GM23338 (cell line): ENCODE measurements around the gene CMIP. TPM values are rescaled to one million over a fixed set of nuclear protein-coding genes. Genes with fewer than 3 reads are reported as not detected.

Experiments used
- ATAC-seq: fragments of 200-7000 bp; cut with Tn5 transposase; 3 replicates; pipeline ENCODE4 v1.9.1; 2020
- DNase-seq: peaks from one replicate; pipeline ENCODE4 v3.0.0-alpha.2; 2015; ENCODE audit warnings: low spot score
- H2AFZ ChIP-seq: fragments of 200-600 bp; sonication (generic); 2 replicates; pipeline ENCODE4 v1.8.0; 2016; ENCODE audit warnings: antibody characterized with exemption, mild to moderate bottlenecking, moderate library complexity
- H3F3A ChIP-seq: fragments of 200-600 bp; sonication (generic); replicated peaks from 2 replicates; pipeline ENCODE4 v1.8.0; 2017; ENCODE audit warnings: antibody characterized with exemption, mixed run types, low read depth
- H3K27ac ChIP-seq: fragments of 200-600 bp; sonication (generic); 2 replicates; pipeline ENCODE4 v1.6.1; 2016; ENCODE audit warnings: low read depth
- H3K27me3 ChIP-seq: fragments of 200-600 bp; sonication (generic); 2 replicates; pipeline ENCODE4 v1.8.0; 2016; ENCODE audit warnings: mild to moderate bottlenecking, mixed run types, moderate library complexity; ENCODE audit not compliant: insufficient read depth
- H3K36me3 ChIP-seq: fragments of 200-600 bp; sonication (generic); 2 replicates; pipeline ENCODE4 v1.8.0; 2016; ENCODE audit warnings: mild to moderate bottlenecking; ENCODE audit not compliant: insufficient read depth
- H3K4me1 ChIP-seq: fragments of 200-600 bp; sonication (generic); 2 replicates; pipeline ENCODE4 v1.8.0; 2016; ENCODE audit warnings: mild to moderate bottlenecking, moderate library complexity; ENCODE audit not compliant: insufficient read depth
- H3K4me2 ChIP-seq: fragments of 200-600 bp; sonication (generic); 2 replicates; pipeline ENCODE4 v1.7.1; 2017; ENCODE audit warnings: mixed run types
- H3K4me3 ChIP-seq: fragments of 200-600 bp; sonication (generic); 2 replicates; pipeline ENCODE4 v1.6.1; 2016; ENCODE audit warnings: mixed run types
- H3K79me2 ChIP-seq: fragments of 200-600 bp; sonication (generic); replicated peaks from 2 replicates; pipeline ENCODE4 v1.8.0; 2017; ENCODE audit warnings: mild to moderate bottlenecking; ENCODE audit not compliant: insufficient read depth
- H3K9me2 ChIP-seq: fragments of 200-600 bp; sonication (generic); 2 replicates; pipeline ENCODE4 v1.8.0; 2017; ENCODE audit not compliant: insufficient read depth
- H4K20me1 ChIP-seq: fragments of 200-600 bp; sonication (generic); replicated peaks from 2 replicates; pipeline ENCODE4 v1.8.0; 2017; ENCODE audit warnings: mild to moderate bottlenecking; ENCODE audit not compliant: insufficient read depth
- H3K27ac Mint-ChIP-seq: 2 replicates; pipeline ENCODE4 v1.8.0; 2020; ENCODE audit warnings: inconsistent platforms, mild to moderate bottlenecking, moderate library complexity, mixed read lengths
- H3K27me3 Mint-ChIP-seq: 3 replicates; pipeline ENCODE4 v1.8.0; 2022; ENCODE audit warnings: low read depth, mild to moderate bottlenecking, moderate library complexity, mixed read lengths, inconsistent platforms; ENCODE audit not compliant: insufficient read depth, poor library complexity
- H3K36me3 Mint-ChIP-seq: 3 replicates; pipeline ENCODE4 v1.8.0; 2021; ENCODE audit warnings: low read depth, mild to moderate bottlenecking, inconsistent platforms, moderate library complexity, mixed read lengths
- H3K4me1 Mint-ChIP-seq: 3 replicates; pipeline ENCODE4 v1.8.0; 2020; ENCODE audit warnings: mild to moderate bottlenecking, inconsistent platforms, mixed read lengths
- H3K4me3 Mint-ChIP-seq: 3 replicates; pipeline ENCODE4 v1.8.0; 2021; ENCODE audit warnings: moderate library complexity, mild to moderate bottlenecking, inconsistent platforms, mixed read lengths
- H3K9me3 Mint-ChIP-seq: 3 replicates; pipeline ENCODE4 v1.8.0; 2020; ENCODE audit warnings: moderate library complexity, mild to moderate bottlenecking, inconsistent platforms, mixed read lengths
- CREB1 ChIP-seq: fragments of 250-450 bp; sonication (Bioruptor Pico); IDR thresholded peaks from 2 replicates; pipeline ENCODE4 v1.5.0; 2020; ENCODE audit warnings: low read depth, mild to moderate bottlenecking, moderate library complexity
- NANOG ChIP-seq: IDR thresholded peaks from 2 replicates; pipeline ENCODE4 v1.6.1; 2016; ENCODE audit warnings: antibody characterized with exemption, borderline replicate concordance
- ZNF331 ChIP-seq: fragments of 250-450 bp; sonication (Bioruptor Pico); IDR thresholded peaks from 2 replicates; pipeline ENCODE4 v1.5.0; 2020; ENCODE audit warnings: low read depth, mild to moderate bottlenecking, moderate library complexity
- polyA plus RNA-seq: library from polyadenylated mRNA; unstranded; fragments of >200 nt; fragmentation: Nextera tagmentation; extraction: Ambion mirVana; gene quantifications from 2 replicates; pipeline ENCODE4 v1.2.1, GENCODE V29; 2016
- total RNA-seq: library from RNA; depleted of rRNA; stranded (reverse); fragments of >200 nt; shearing (Covaris generic); gene quantifications from 2 replicates; pipeline ENCODE4 v1.2.3, GENCODE V29; 2014
- TF ChIP-seq, protein P1 (sequence below): IDR thresholded peaks from one replicate; pipeline ENCODE4 v1.6.1; 2018; ENCODE audit warnings: antibody characterized with exemption; ENCODE audit not compliant: unreplicated experiment
- TF ChIP-seq, protein P2 (sequence below): fragments of 250-450 bp; sonication (Bioruptor Pico); IDR thresholded peaks from 2 replicates; pipeline ENCODE4 v1.5.0; 2020; ENCODE audit warnings: mild to moderate bottlenecking, moderate library complexity

The CMIP gene
- total and polyA plus RNA-seq, 2 experiments from 2014 or later: 9.5 to 62.3 TPM

DNA sequence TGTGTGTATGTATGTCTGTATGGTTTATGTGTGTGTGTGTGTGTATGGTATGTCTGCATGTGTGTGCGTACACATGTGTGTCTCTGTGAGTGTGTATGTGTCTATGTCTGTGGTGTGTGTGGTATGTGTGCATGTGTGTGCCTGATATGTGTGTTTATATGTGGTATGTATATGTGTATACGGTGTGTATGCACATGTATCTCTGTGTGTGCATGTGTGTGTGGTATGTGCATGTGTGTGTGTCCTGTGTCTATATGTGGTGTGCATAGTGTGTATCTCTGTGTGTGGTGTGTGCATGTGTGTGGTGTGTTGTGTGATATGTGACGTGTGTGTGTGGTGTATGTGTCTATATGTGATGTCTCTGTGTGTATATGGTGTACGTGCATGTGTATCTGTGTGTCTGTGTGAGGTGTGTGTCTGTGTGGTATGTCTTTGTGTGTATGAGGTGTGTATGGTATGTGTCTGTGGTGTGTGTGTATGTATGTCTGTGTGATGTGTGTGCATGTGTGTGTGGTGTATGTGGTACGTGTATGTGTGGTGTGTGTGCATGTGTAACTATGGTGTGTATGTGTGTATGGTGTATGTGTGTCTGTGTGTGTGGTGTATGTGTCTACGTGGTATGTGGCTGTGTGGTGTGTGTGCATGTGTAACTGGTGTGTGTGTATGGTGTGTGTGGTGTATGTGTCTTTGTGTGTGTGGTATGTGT lies 170.2 kb downstream of the CMIP start:
- peaks cover 9% of the 10 kb centered on the region for H3K79me2 ChIP-seq
- no peaks in the 10 kb centered on the region for H3K27me3 ChIP-seq
- Mint-ChIP-seq H3K36me3 (peaks cover 20% of the 10 kb centered on the region), H3K4me1 (no peaks in the 10 kb centered on the region), H3K27me3 (peaks cover 5% of the 10 kb centered on the region), H3K9me3 (no peaks in the 10 kb centered on the region; the same call in 2 of the 3 replicates), H3K27ac (no peak overlapping the region), H3K4me3 (no peak overlapping the region)
- H3K27ac ChIP-seq: no peak overlapping the region
- H2AFZ ChIP-seq: no peak overlapping the region
- no peaks in the 10 kb centered on the region for H3K9me2 ChIP-seq
- DNase-seq: no peak
- H3K4me2 ChIP-seq: no peak overlapping the region
- H3K4me3 ChIP-seq: no peak overlapping the region
- H3F3A ChIP-seq: peaks cover 3% of the 10 kb centered on the region; the same call in 1 of the 2 replicates
- TF ChIP-seq CREB1 (CRISPR knock-in tag): no peak
- no peak for TF ChIP-seq ZNF331 (CRISPR knock-in tag)
- TF ChIP-seq NANOG: no peak
- TF ChIP-seq, protein P1, sequence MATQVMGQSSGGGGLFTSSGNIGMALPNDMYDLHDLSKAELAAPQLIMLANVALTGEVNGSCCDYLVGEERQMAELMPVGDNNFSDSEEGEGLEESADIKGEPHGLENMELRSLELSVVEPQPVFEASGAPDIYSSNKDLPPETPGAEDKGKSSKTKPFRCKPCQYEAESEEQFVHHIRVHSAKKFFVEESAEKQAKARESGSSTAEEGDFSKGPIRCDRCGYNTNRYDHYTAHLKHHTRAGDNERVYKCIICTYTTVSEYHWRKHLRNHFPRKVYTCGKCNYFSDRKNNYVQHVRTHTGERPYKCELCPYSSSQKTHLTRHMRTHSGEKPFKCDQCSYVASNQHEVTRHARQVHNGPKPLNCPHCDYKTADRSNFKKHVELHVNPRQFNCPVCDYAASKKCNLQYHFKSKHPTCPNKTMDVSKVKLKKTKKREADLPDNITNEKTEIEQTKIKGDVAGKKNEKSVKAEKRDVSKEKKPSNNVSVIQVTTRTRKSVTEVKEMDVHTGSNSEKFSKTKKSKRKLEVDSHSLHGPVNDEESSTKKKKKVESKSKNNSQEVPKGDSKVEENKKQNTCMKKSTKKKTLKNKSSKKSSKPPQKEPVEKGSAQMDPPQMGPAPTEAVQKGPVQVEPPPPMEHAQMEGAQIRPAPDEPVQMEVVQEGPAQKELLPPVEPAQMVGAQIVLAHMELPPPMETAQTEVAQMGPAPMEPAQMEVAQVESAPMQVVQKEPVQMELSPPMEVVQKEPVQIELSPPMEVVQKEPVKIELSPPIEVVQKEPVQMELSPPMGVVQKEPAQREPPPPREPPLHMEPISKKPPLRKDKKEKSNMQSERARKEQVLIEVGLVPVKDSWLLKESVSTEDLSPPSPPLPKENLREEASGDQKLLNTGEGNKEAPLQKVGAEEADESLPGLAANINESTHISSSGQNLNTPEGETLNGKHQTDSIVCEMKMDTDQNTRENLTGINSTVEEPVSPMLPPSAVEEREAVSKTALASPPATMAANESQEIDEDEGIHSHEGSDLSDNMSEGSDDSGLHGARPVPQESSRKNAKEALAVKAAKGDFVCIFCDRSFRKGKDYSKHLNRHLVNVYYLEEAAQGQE: no peak
- TF ChIP-seq, protein P2, sequence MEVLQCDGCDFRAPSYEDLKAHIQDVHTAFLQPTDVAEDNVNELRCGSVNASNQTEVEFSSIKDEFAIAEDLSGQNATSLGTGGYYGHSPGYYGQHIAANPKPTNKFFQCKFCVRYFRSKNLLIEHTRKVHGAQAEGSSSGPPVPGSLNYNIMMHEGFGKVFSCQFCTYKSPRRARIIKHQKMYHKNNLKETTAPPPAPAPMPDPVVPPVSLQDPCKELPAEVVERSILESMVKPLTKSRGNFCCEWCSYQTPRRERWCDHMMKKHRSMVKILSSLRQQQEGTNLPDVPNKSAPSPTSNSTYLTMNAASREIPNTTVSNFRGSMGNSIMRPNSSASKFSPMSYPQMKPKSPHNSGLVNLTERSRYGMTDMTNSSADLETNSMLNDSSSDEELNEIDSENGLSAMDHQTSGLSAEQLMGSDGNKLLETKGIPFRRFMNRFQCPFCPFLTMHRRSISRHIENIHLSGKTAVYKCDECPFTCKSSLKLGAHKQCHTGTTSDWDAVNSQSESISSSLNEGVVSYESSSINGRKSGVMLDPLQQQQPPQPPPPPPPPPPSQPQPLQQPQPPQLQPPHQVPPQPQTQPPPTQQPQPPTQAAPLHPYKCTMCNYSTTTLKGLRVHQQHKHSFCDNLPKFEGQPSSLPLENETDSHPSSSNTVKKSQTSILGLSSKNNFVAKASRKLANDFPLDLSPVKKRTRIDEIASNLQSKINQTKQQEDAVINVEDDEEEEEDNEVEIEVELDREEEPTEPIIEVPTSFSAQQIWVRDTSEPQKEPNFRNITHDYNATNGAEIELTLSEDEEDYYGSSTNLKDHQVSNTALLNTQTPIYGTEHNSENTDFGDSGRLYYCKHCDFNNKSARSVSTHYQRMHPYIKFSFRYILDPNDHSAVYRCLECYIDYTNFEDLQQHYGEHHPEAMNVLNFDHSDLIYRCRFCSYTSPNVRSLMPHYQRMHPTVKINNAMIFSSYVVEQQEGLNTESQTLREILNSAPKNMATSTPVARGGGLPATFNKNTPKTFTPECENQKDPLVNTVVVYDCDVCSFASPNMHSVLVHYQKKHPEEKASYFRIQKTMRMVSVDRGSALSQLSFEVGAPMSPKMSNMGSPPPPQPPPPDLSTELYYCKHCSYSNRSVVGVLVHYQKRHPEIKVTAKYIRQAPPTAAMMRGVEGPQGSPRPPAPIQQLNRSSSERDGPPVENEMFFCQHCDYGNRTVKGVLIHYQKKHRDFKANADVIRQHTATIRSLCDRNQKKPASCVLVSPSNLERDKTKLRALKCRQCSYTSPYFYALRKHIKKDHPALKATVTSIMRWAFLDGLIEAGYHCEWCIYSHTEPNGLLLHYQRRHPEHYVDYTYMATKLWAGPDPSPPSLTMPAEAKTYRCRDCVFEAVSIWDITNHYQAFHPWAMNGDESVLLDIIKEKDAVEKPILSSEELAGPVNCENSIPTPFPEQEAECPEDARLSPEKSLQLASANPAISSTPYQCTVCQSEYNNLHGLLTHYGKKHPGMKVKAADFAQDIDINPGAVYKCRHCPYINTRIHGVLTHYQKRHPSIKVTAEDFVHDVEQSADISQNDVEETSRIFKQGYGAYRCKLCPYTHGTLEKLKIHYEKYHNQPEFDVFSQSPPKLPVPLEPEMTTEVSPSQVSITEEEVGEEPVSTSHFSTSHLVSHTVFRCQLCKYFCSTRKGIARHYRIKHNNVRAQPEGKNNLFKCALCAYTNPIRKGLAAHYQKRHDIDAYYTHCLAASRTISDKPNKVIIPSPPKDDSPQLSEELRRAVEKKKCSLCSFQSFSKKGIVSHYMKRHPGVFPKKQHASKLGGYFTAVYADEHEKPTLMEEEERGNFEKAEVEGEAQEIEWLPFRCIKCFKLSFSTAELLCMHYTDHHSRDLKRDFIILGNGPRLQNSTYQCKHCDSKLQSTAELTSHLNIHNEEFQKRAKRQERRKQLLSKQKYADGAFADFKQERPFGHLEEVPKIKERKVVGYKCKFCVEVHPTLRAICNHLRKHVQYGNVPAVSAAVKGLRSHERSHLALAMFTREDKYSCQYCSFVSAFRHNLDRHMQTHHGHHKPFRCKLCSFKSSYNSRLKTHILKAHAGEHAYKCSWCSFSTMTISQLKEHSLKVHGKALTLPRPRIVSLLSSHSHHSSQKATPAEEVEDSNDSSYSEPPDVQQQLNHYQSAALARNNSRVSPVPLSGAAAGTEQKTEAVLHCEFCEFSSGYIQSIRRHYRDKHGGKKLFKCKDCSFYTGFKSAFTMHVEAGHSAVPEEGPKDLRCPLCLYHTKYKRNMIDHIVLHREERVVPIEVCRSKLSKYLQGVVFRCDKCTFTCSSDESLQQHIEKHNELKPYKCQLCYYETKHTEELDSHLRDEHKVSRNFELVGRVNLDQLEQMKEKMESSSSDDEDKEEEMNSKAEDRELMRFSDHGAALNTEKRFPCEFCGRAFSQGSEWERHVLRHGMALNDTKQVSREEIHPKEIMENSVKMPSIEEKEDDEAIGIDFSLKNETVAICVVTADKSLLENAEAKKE: no peak
- H3K36me3 ChIP-seq: no peaks in the 10 kb centered on the region
- H4K20me1 ChIP-seq: peaks cover 13% of the 10 kb centered on the region
- no peak for ATAC-seq
- no peaks in the 10 kb centered on the region for H3K4me1 ChIP-seq
